ENCODE measurements around the gene LRRC36.

Gene LRRC36

GRCh38 chr16:67391424-67392300, 65.0 kb downstream of the LRRC36 start:
- no peak for FAIRE-seq

GRCh38 chr16:67392301-67393059, 65.9 kb downstream of the LRRC36 start:
- FAIRE-seq: no peak

GRCh38 chr16:67393111-67393787, 66.6 kb downstream of the LRRC36 start, which contains the start of gene TPPP3:
TSS of gene TPPP3 (minus strand) at chr16:67393498. CDS start at chr16:67391111, 2,387 bp downstream.
- no peak for FAIRE-seq

- no peak for FAIRE-seq
Measured at GRCh38 chr16:67393788-67394154, 67.2 kb downstream of the LRRC36 start.

GRCh38 chr16:67394155-67395104, 67.8 kb downstream of the LRRC36 start:
- FAIRE-seq: no peak

- no peak for FAIRE-seq
Measured at GRCh38 chr16:67395105-67395457, 68.5 kb downstream of the LRRC36 start.

- FAIRE-seq: no peak
Measured at GRCh38 chr16:67395458-67396158, 69.0 kb downstream of the LRRC36 start.

- no peak for FAIRE-seq
Measured at GRCh38 chr16:67396159-67397035, 69.8 kb downstream of the LRRC36 start.

- no peak for FAIRE-seq
Measured at GRCh38 chr16:67397036-67397801, 70.6 kb downstream of the LRRC36 start.

- FAIRE-seq: no peak
Measured at GRCh38 chr16:67397812-67398545, 71.4 kb downstream of the LRRC36 start.

- no peak for FAIRE-seq
Measured at GRCh38 chr16:67398546-67399217, 72.1 kb downstream of the LRRC36 start.

GRCh38 chr16:67399218-67399733, 72.7 kb downstream of the LRRC36 start:
- no peak for FAIRE-seq

- no peak for FAIRE-seq
Measured at GRCh38 chr16:67399749-67400704, 73.4 kb downstream of the LRRC36 start.

- FAIRE-seq: no peak
Measured at GRCh38 chr16:67400901-67401300, 74.3 kb downstream of the LRRC36 start.

GRCh38 chr16:67403976-67404555, 77.5 kb downstream of the LRRC36 start:
- no peak for FAIRE-seq

- FAIRE-seq: no peak
Measured at GRCh38 chr16:67404740-67405226, 78.2 kb downstream of the LRRC36 start.
